ENCODE measurements around the gene HDAC4. TPM values are rescaled to one million over a fixed set of nuclear protein-coding genes. Genes with fewer than 3 reads are reported as not detected.

HDAC4 gene
- total and polyA plus RNA-seq, 2 donors, result 24.4 to 29.5 TPM

DNA sequence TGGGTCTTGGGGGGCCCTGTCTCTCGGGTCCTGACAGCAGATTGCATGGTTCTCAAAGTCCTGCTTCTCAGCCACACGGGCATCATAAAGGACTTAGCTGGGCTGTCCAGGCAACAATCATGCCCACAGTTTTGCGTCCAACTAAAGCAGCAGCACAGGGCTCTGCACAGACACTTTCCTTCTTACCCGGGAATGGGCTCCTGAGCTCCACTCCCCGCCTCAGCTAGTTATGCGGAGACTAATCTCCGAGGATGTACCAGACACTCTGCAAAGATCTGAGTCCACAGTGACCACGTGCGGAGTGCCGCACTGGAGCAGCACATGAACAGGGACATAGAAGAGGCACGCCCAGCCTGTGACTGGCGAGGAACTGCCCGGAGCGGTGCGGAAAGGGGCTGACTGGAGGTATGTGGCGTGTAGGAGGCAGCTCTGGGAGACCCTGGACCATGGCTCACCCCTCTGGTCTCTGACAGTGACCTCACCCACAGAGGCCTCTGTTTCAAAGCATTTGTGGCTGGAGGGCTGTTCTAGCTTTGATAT is 270.0 kb downstream of the HDAC4 start:
- Histone ChIP-seq H3K4me3 (ENCODE audit: low read depth, low read length) (no peak overlapping the region), H3K36me3 (ENCODE audit: insufficient read depth) (peaks cover 4% of the 10 kb centered on the region), H3K4me1 (ENCODE audit: insufficient read depth) (no peaks in the 10 kb centered on the region), H3K27ac (ENCODE audit: low read depth) (no peak overlapping the region)
- 94% methylated on average over 16 of the region's 16 CpGs for WGBS
- DNase-seq (ENCODE audit: extremely low spot score), result no peak

DNA sequence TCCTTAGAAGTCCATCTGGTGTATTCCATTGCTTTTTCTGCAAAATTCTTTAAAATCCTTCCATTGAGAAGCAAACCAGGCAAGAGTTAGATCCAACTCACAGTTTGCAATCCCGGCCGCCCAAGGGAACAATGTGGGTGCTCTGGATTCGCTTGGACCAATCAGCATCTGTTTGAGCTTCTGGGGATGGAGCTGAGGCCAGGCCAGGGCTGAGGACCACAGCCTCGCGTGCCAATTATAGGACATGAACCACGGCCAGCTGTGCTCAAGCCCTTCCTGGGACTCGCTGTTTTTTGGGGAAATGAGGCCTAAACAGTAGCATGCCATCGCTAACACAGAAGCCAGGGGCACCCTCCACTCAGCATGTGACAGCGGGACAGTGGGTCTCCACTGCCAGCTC is 270.8 kb downstream of the HDAC4 start:
- Histone ChIP-seq H3K4me3 (ENCODE audit: low read depth, low read length) (no peak overlapping the region), H3K27ac (ENCODE audit: low read depth) (no peak overlapping the region), H3K4me1 (ENCODE audit: insufficient read depth) (no peaks in the 10 kb centered on the region), H3K36me3 (ENCODE audit: insufficient read depth) (peaks cover 8% of the 10 kb centered on the region)
- DNase-seq (ENCODE audit: extremely low spot score), result no peak
- 86% methylated on average over 9 of the region's 9 CpGs for WGBS

DNA sequence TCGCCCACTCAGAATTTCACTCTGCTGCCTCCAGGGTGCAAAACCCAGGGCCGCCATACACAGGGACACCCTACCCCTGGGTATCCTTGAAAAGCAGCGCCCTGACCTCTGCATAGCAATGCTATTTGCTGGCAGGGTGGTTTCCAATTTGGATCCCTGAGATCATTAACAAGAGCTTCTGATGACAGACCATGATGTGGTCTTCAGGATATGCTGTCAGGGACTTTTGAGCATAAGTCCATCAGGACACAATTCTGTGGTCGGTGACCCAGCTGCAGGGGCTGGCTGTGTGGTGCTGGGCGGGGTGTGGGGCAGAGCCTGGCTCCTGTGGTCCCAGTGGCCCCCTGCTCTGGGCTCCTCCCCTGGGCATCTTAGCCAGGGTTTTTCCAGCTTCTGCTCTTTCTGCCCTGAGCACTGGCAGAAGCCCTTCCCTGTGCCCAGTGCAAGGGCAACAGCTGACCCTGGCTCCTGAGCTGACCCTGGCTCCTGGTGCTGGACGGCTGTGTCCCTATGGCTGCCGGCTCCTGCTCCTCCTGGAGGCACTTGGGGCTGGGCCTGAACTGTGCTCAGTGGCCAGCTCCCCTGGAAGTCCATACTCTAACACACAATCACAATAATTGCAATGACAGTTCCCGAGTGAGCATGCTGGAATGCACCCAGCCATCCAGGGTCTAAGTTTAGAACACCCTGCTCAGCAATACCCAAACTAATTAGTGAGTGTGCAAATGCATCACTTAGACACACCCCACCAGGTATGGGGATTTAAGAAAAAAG is 271.5 kb downstream of the HDAC4 start:
- DNase-seq (ENCODE audit: extremely low spot score), result no peak
- Histone ChIP-seq H3K4me3 (ENCODE audit: low read depth, low read length) (no peak overlapping the region), H3K36me3 (ENCODE audit: insufficient read depth) (peaks cover 8% of the 10 kb centered on the region), H3K27ac (ENCODE audit: low read depth) (no peak overlapping the region), H3K4me1 (ENCODE audit: insufficient read depth) (no peaks in the 10 kb centered on the region)
- WGBS, result 88% methylated on average over 8 of the region's 8 CpGs

DNA sequence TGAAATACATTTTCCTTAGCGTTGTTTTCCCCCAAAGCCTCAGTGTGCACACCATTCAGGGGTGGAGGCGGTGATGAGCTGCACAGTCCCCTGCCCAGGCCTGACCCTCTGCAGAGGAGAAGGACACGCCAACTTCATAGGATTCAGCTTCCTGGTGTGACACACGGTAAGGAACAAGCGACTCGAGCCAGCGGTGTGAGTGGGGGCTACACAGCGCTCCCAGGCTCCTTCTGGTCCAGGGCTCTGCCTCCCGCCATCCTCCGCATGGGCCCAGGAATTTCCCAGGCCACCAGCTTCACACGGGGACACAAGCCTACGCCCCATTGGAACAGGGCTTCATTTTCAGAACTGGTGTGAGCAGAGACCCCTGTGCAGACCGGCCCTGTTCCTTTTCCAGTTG is 272.1 kb downstream of the HDAC4 start:
- peaks cover 8% of the 10 kb centered on the region for H3K36me3 ChIP-seq (ENCODE audit: insufficient read depth)
- H3K4me3 ChIP-seq (ENCODE audit: low read depth, low read length), result no peak overlapping the region
- DNase-seq (ENCODE audit: extremely low spot score), result no peak
- H3K27ac ChIP-seq (ENCODE audit: low read depth), result no peak overlapping the region
- 92% methylated on average over 13 of the region's 13 CpGs for WGBS
- H3K4me1 ChIP-seq (ENCODE audit: insufficient read depth), result no peaks in the 10 kb centered on the region

DNA sequence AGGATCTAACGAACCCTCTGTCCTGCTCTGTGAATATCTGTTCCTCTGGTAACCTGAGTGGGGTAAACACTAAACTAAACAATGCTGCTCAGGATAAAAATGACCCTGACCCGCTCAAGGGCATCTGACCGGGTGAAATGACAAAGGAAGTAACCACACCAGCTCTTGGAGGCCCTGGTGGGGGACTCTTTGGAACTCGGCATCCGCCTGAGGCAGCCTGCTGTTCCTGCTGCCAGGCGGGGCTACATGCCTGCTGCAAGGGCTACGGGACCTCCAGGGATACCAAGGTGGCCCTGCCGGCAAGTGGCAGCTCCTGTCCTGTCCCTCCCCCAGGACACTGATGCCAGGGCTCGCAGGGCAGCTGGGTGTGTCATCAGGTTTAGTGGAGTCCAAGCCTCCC is 273.3 kb downstream of the HDAC4 start:
- 86% methylated on average over 9 of the region's 9 CpGs for WGBS
- Histone ChIP-seq H3K36me3 (ENCODE audit: insufficient read depth) (peaks cover 8% of the 10 kb centered on the region), H3K4me3 (ENCODE audit: low read depth, low read length) (no peak overlapping the region), H3K4me1 (ENCODE audit: insufficient read depth) (no peaks in the 10 kb centered on the region), H3K27ac (ENCODE audit: low read depth) (no peak overlapping the region)
- no peak for DNase-seq (ENCODE audit: extremely low spot score)

DNA sequence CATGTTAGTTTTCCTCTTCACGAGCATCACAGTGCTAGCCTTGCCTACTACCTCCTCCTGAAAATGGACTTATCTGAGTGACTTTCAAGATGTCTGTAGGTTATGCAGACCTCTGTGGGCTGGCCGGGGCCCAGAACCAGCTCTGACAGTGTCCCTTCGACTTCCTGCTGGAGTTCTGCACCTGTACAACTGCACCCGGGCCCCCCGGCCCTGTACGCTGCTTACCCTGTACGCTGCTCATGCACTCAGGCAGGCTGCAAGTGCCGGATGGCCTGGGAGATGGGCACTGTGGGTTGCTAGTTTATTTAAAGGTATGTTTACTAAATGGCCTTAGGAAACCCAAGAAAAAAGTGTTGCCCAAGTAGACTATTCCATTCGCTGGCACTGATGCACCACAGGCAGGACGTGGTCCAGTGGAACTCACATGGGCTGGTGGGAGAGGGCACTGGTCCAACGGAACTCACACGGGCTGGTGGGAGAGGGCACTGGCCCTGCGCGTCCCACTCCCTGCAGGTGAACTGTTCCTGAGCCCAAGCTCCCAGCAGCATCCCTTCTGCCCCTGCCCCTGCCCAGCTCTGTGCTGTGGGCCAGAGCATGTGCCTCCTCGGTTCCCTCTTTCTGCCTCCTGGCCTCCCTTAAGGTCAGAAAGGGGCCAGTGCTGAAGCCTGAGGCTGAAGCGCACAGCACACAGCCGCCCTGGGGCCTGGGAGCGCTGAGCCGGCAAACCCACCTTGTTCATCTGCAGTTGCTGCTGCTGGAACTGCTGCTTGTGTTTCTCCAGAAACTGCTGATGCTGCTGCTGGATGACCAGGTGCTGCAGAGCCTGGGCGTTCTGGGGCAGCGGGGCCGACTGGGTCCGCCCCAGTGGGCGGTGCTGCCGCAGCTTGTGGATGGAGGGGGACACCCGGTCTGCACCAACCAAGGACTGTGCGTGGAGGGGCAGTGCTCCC is 274.8 kb downstream of the HDAC4 start:
- Histone ChIP-seq H3K36me3 (ENCODE audit: insufficient read depth) (peaks cover 8% of the 10 kb centered on the region), H3K27ac (ENCODE audit: low read depth) (no peak overlapping the region), H3K4me1 (ENCODE audit: insufficient read depth) (no peaks in the 10 kb centered on the region), H3K4me3 (ENCODE audit: low read depth, low read length) (no peak overlapping the region)
- DNase-seq (ENCODE audit: extremely low spot score), result no peak
- WGBS, result 91% methylated on average over 27 of the region's 27 CpGs

DNA sequence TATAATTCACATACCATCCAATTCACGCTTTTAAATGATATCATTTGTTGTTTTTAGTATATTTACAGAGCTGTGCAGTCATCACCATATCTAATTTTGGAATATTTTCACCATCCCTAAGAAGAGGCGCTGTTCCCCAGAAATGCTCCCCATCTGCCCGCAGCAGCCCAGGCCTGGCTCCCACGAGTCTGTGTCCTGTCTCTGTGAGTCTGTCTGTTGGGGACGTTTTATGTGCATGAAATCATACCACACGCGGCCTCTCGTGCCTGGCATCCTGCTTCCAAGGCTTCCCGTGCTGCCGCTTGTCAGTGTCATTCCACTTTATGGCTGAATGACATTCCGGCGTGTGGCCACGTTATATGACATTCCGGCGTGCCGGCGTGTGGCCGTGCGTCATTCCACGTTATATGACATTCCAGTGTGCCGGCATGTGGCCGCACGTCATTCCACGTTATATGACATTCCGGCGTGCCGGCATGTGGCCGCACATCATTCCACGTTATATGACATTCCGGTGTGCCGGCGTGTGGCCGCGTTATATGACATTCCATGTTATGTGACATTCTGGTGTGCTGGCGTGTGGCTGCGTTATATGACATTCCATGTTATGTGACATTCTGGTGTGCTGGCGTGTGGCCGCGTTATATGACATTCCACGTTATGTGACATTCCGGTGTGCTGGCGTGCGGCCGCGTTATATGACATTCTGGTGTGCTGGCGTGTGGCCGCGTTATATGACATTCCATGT is 276.5 kb downstream of the HDAC4 start:
- 93% methylated on average over 48 of the region's 48 CpGs for WGBS
- DNase-seq (ENCODE audit: extremely low spot score), result no peak
- Histone ChIP-seq H3K36me3 (ENCODE audit: insufficient read depth) (peaks cover 5% of the 10 kb centered on the region), H3K4me1 (ENCODE audit: insufficient read depth) (no peaks in the 10 kb centered on the region), H3K4me3 (ENCODE audit: low read depth, low read length) (no peak overlapping the region), H3K27ac (ENCODE audit: low read depth) (no peak overlapping the region)

DNA sequence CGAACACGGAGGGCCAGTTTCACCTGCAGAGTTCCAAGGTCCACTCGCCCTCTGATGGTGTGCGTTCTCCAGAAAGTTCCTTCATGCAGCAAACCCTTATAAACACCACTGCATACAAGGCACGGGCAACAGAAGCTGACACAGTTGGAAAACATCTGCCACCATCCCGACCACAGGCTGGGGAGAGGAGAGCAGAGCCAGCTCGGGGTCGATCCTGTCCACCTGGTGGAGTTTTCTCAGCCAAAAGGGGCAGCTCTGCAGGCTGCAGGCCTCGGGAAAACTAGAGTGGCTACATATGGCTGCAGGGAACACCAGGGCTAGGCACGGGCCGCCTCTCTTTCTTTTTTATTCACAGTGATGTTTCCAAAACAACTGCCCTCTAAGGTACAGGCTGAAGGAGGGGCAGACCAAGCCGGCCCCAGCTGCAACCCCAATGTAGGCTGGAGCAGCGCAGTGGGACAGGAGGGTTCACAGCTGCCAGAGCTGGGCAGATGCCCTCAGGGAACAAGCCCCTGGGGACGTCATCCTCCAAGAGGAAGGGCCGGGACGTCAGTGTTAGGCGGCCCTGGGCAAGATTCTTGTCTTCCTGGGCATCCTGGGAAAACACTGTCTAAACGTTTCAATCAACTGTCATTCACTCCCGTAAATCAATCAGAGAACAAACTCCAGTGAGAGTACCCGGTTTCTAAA is 278.3 kb downstream of the HDAC4 start:
- 70% methylated on average over 20 of the region's 20 CpGs for WGBS
- H3K4me3 ChIP-seq (ENCODE audit: low read depth, low read length), result no peak overlapping the region
- peaks cover 4% of the 10 kb centered on the region for H3K36me3 ChIP-seq (ENCODE audit: insufficient read depth)
- no peak overlapping the region for H3K27ac ChIP-seq (ENCODE audit: low read depth)
- no peaks in the 10 kb centered on the region for H3K4me1 ChIP-seq (ENCODE audit: insufficient read depth)
- DNase-seq (ENCODE audit: extremely low spot score), result no peak

DNA sequence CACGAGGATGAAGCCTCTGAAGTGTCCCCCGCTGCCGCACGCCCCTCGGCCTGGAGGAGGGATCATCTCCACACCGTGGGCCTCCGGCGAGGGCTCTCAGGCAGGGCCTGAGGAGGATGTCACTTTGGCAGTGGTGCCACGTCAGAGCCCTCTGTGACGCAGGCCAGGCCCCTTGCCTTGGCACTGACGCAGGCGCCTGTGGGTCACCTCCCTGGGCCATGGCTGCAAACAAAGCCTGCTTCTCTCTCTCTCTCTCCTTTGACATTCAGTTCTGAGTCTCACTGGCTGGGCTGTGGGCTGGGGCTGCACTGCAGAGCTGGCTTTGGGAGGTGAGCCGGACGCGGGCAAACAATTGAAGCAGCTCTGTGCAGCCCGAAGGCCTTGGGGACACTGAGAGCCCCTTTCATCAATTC is 279.2 kb downstream of the HDAC4 start:
- H3K27ac ChIP-seq (ENCODE audit: low read depth), result no peak overlapping the region
- 78% methylated on average over 16 of the region's 16 CpGs for whole genome bisulfite sequencing
- no peak for DNase-seq (ENCODE audit: extremely low spot score)

DNA sequence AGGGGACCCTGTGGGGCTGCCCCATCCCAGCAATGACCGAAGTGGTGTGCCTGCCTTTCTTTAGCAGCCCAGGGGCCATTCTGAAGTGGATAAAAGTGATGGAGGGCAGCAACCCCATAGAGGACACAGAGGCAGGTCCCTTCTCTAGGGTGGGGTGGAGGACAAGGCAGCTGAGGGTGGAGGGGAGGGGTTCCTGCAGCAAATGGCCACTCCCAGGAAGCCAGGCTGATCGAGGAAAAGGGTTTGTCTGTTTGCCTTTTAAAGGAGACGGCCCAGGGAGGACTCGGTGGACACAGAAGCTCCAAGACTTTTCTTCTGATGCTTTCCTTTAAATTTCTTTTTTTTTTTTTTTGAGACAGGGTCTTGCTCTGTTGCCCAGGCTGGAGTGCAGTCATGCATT is 280.2 kb downstream of the HDAC4 start:
- Histone ChIP-seq H3K36me3 (ENCODE audit: insufficient read depth) (peaks cover 1% of the 10 kb centered on the region), H3K4me3 (ENCODE audit: low read depth, low read length) (no peak overlapping the region), H3K27ac (ENCODE audit: low read depth) (no peak overlapping the region), H3K4me1 (ENCODE audit: insufficient read depth) (no peaks in the 10 kb centered on the region)
- no peak for DNase-seq (ENCODE audit: extremely low spot score)
- 67% methylated on average over 4 of the region's 4 CpGs for WGBS

More for the DNA sequence above, 279.2 kb downstream of the HDAC4 start:
- H3K4me1 ChIP-seq (ENCODE audit: insufficient read depth), result no peaks in the 10 kb centered on the region
- no peak overlapping the region for H3K4me3 ChIP-seq (ENCODE audit: low read depth, low read length)
- H3K36me3 ChIP-seq (ENCODE audit: insufficient read depth), result peaks cover 4% of the 10 kb centered on the region

DNA sequence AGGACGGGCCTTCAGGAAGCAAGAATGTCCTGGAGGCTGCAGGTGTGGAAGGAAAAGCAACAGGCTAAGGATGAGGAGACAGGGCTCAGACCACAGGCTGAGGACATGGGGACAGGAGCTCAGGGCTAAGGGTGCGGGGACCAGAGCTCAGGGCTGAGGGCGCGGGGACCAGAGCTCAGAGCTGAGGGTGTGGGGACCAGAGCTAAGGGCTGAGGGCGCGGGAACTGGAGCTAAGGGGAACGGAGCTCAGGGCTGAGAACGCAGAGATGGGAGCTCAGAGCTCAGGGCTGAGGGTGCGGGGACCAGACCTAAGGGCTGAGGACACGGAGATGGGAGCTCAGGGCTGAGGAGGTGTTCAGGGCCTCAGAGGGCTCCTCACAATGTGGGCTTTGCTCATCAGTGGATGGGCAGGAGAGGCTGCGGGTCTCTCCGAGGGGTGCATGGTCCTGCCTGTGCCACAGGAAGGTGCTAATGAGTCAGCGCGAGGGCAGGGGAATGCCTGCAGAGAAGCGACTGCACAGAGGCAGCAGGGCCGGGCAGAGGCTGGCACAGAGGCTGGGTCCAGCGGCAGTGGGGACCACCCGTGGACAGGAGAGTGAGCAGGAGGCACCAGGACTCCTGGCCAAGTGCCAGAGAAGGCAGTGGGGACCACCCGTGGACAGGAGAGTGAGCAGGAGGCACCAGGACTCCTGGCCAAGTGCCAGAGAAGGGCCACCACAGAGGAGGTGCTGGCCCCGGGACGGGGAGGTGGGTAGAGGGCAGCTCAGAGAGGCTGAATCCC is 281.3 kb downstream of the HDAC4 start:
- Histone ChIP-seq H3K4me3 (ENCODE audit: low read depth, low read length) (no peak overlapping the region), H3K4me1 (ENCODE audit: insufficient read depth) (no peaks in the 10 kb centered on the region), H3K27ac (ENCODE audit: low read depth) (no peak overlapping the region), H3K36me3 (ENCODE audit: insufficient read depth) (no peaks in the 10 kb centered on the region)
- WGBS, result 89% methylated on average over 21 of the region's 21 CpGs
- no peak for DNase-seq (ENCODE audit: extremely low spot score)

DNA sequence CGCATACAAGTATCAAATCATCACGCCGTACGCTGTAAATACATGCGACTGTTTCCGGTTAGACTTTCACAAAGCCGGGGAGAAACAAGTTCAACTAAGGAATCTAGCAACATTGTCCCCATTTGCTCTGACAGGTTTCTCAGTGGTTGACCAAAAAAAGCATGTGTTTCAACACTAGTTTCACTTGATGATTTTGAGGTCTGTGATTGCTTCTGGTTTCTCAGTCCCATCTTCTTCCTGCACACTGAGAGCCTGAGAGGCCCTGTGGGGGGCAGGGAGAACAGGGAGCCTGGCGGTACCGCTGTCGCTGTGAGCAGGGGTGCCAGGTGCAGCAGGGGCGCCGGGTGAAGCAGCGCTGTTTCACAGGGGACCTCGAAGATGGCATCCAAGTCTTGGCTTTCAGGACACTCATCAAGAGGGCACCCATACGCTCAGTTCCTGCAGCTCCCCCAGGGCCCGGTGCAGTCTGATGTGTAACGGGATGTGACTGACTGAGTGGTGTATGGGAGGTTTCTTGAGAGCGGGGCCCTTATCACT is 282.1 kb downstream of the HDAC4 start:
- Histone ChIP-seq H3K27ac (ENCODE audit: low read depth) (no peak overlapping the region), H3K4me1 (ENCODE audit: insufficient read depth) (no peaks in the 10 kb centered on the region), H3K4me3 (ENCODE audit: low read depth, low read length) (no peak overlapping the region), H3K36me3 (ENCODE audit: insufficient read depth) (no peaks in the 10 kb centered on the region)
- 87% methylated on average over 18 of the region's 18 CpGs for WGBS
- DNase-seq (ENCODE audit: extremely low spot score), result no peak

Data from urinary bladder (tissue), 4 donors.